Glutamatergic neuron (in vitro differentiated cells): Measurements from ENCODE around the gene C16orf86. TPM values are rescaled to one million over a fixed set of nuclear protein-coding genes. Genes with fewer than 3 reads are reported as not detected.

Experiments used
- DNase-seq: peaks from one replicate; pipeline ENCODE4 v3.0.0; 2022
- H3K27ac Mint-ChIP-seq: one replicate; pipeline ENCODE4 v1.8.0; 2020; ENCODE audit warnings: mild to moderate bottlenecking, mixed read lengths, inconsistent platforms; ENCODE audit not compliant: unreplicated experiment
- H3K27me3 Mint-ChIP-seq: one replicate; pipeline ENCODE4 v1.8.0; 2020; ENCODE audit warnings: mild to moderate bottlenecking, moderate library complexity, mixed read lengths, inconsistent platforms; ENCODE audit not compliant: unreplicated experiment
- H3K36me3 Mint-ChIP-seq: one replicate; pipeline ENCODE4 v1.8.0; 2020; ENCODE audit warnings: mild to moderate bottlenecking, mixed read lengths, inconsistent platforms; ENCODE audit not compliant: unreplicated experiment
- H3K4me1 Mint-ChIP-seq: one replicate; pipeline ENCODE4 v1.8.0; 2020; ENCODE audit warnings: mild to moderate bottlenecking, low read depth, mixed read lengths, inconsistent platforms; ENCODE audit not compliant: unreplicated experiment
- H3K4me3 Mint-ChIP-seq: one replicate; pipeline ENCODE4 v1.8.0; 2020; ENCODE audit warnings: mild to moderate bottlenecking, mixed read lengths, inconsistent platforms; ENCODE audit not compliant: unreplicated experiment
- H3K9me3 Mint-ChIP-seq: one replicate; pipeline ENCODE4 v1.8.0; 2020; ENCODE audit warnings: mild to moderate bottlenecking, moderate library complexity, mixed read lengths, inconsistent platforms; ENCODE audit not compliant: unreplicated experiment
- total RNA-seq: library from RNA; stranded (reverse); fragmentation: NEBNext Ultra II Directional; extraction: Animal tissue kit (Norgen Biotek cat#: 25700); gene quantifications from one replicate; pipeline ENCODE4 v1.2.1, GENCODE V29; 2021; ENCODE audit not compliant: unreplicated experiment
- TF ChIP-seq, protein P1 (sequence below): fragments of 200-600 bp; sonication (generic); IDR thresholded peaks from one replicate; pipeline ENCODE4 v1.5.0; 2021; ENCODE audit not compliant: partially characterized antibody, unreplicated experiment

The C16orf86 gene
- total RNA-seq, 1 donor from 2014 or later, result 3.4 TPM

DNA sequence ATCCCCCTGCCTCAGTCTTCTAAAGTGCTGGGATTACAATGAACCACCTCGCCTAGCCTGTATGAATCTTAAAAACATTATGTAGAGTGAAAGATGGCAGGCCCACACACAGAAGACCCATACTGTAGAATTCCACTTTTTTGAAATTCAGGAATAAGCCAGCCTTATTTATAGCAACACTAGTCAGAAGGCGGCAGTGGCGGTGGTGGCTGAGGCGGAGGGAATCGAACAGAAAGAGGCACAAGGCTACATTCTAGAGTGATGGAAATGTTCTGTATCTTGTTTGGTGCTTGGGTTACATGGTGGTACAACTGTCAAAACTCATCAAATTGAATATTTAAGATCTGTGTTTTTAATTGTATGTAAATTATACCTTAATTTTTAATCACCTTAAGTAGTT lies 41.2 kb downstream of the C16orf86 start:
- no peak overlapping the region for H3K27ac Mint-ChIP-seq
- DNase-seq, result no peak
- TF ChIP-seq, protein P1, sequence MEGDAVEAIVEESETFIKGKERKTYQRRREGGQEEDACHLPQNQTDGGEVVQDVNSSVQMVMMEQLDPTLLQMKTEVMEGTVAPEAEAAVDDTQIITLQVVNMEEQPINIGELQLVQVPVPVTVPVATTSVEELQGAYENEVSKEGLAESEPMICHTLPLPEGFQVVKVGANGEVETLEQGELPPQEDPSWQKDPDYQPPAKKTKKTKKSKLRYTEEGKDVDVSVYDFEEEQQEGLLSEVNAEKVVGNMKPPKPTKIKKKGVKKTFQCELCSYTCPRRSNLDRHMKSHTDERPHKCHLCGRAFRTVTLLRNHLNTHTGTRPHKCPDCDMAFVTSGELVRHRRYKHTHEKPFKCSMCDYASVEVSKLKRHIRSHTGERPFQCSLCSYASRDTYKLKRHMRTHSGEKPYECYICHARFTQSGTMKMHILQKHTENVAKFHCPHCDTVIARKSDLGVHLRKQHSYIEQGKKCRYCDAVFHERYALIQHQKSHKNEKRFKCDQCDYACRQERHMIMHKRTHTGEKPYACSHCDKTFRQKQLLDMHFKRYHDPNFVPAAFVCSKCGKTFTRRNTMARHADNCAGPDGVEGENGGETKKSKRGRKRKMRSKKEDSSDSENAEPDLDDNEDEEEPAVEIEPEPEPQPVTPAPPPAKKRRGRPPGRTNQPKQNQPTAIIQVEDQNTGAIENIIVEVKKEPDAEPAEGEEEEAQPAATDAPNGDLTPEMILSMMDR, result no peak
- H3K4me3 Mint-ChIP-seq, result no peak overlapping the region
- H3K4me1 Mint-ChIP-seq, result peaks cover 12% of the 10 kb centered on the region
- H3K36me3 Mint-ChIP-seq, result no peaks in the 10 kb centered on the region
- H3K27me3 Mint-ChIP-seq, result no peaks in the 10 kb centered on the region
- H3K9me3 Mint-ChIP-seq, result no peaks in the 10 kb centered on the region

DNA sequence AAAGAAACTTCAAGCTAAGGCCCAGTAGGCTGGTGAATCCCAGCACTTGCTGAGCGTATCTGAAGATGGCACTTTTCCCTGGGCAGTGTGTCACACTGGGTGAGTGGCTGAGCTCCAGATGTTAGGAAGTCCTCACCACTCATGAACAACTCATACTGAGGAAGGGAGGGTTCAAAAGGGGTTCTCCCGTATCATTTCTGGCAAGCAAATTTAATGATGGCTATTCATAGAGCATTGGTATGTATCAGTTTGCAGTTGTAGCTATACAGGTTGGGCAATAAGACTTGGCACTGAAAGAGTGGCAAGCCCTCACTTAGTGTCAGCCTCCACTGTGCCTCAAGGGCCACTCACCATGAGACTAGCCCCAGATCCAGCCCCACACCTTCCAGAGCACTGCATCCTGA lies 41.8 kb downstream of the C16orf86 start:
- TF ChIP-seq, protein P1, result no peak
- Mint-ChIP-seq H3K36me3 (no peaks in the 10 kb centered on the region), H3K9me3 (no peaks in the 10 kb centered on the region), H3K27me3 (no peaks in the 10 kb centered on the region), H3K4me1 (peaks cover 13% of the 10 kb centered on the region), H3K4me3 (no peak overlapping the region), H3K27ac (no peak overlapping the region)
- no peak for DNase-seq

DNA sequence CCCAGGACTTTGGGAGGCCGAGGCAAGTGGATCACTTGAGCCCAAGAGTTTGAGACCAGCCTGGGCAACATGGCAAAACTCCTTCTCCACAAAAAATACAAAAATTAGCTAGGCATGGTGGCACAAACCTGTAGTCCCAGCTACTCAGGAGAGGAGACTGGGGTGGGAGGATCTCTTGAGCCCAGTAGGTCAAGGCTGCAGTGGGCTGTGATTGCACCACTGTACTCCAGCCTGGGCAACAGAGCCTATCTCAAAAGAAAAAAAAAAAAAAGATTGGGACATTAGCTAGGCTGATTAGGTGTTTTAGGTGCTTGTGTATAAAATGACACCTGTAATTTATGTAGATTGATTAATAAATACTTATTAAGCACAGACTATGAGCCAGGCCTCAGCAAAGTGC lies 42.4 kb downstream of the C16orf86 start:
- H3K27me3 Mint-ChIP-seq, result no peaks in the 10 kb centered on the region
- H3K36me3 Mint-ChIP-seq, result no peaks in the 10 kb centered on the region
- H3K4me1 Mint-ChIP-seq, result peaks cover 15% of the 10 kb centered on the region
- DNase-seq, result no peak
- H3K27ac Mint-ChIP-seq, result no peak overlapping the region
- no peak overlapping the region for H3K4me3 Mint-ChIP-seq
- TF ChIP-seq, protein P1, result no peak
- peaks cover 2% of the 10 kb centered on the region for H3K9me3 Mint-ChIP-seq

DNA sequence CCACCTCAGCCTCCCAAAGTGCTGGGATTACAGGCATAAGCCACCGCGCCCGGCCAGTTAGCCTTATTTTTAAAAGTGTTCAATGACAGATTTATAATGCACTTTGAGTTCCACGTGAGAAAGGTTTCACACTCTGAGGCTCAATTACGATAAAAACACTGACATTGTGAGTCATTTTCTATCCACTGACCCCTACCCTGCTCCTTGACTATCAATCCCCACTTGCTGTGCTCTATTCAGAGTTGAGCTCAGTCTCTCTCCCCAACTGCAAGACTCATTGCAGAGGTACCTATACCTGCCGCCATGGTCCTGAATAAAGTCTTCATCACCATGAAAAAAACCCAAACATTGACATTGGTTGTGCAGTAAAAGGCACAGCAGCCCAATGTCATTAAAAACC lies 44.0 kb downstream of the C16orf86 start:
- no peak overlapping the region for H3K4me3 Mint-ChIP-seq
- peak overlapping the region; percentile 39 for H3K27ac Mint-ChIP-seq
- no peaks in the 10 kb centered on the region for H3K36me3 Mint-ChIP-seq
- H3K9me3 Mint-ChIP-seq, result peaks cover 2% of the 10 kb centered on the region
- no peak for DNase-seq
- no peaks in the 10 kb centered on the region for H3K27me3 Mint-ChIP-seq
- TF ChIP-seq, protein P1, result no peak
- peaks cover 7% of the 10 kb centered on the region for H3K4me1 Mint-ChIP-seq

DNA sequence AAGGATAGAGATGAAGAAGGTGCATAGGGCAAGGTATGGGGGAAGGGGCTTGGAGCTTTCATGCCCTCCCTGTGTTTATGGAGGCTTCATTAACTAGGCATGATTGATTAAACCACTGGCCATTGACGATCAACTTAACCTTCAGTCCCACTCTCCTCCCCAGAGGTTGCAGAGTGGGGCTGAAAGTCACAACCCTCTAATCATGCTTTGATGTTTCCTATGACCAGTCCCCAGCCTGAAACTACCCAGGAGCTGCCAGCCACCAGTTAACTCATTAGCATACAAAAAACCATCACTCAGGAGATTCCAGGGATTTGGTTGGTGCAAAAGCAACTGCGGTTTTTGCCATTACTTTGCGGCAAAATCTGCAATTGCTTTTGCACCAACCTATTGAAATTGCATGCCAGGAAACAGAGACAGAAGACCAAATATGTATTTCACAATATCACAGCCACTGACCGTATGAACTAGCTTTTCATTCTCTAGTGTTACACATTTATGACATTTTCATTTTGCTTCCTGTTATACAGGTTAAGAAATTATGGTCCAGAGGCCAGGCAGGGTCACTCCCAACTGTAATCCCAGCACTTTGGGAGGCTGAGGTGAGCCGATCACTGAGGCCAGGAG lies 47.1 kb downstream of the C16orf86 start:
- H3K36me3 Mint-ChIP-seq, result no peaks in the 10 kb centered on the region
- H3K9me3 Mint-ChIP-seq, result peaks cover 2% of the 10 kb centered on the region
- TF ChIP-seq, protein P1, result no peak
- DNase-seq, result no peak
- H3K27me3 Mint-ChIP-seq, result peaks cover 2% of the 10 kb centered on the region
- H3K27ac Mint-ChIP-seq, result no peak overlapping the region
- peak overlapping the region; percentile 41 for H3K4me3 Mint-ChIP-seq
- H3K4me1 Mint-ChIP-seq, result peaks cover 17% of the 10 kb centered on the region
